ENCODE results near the gene PICK1. TPM values are rescaled to one million over a fixed set of nuclear protein-coding genes. Genes with fewer than 3 reads are reported as not detected.

The PICK1 gene
- total RNA-seq, 2 experiments from 2014 or later = 13.9 to 14.9 TPM

- ATAC-seq (no peak), DNase-seq (no peak)
- H3K36me3 Mint-ChIP-seq (ENCODE audit: low read depth) = no peaks in the 10 kb centered on the region
- no peaks in the 10 kb centered on the region for H3K9me3 Mint-ChIP-seq
- no peaks in the 10 kb centered on the region for H3K27me3 Mint-ChIP-seq
- TF ChIP-seq CTCF (IDR thresholded peaks at IDR 0.05) = no peak
- no peaks in the 10 kb centered on the region for H3K4me1 Mint-ChIP-seq (ENCODE audit: low read depth)
- POLR2A ChIA-PET = no interaction called here
- intact Hi-C loops (cut with micrococcal nuclease) = no loop called here
- H3K27ac Mint-ChIP-seq = no peak overlapping the region
- H3K4me3 Mint-ChIP-seq = no peak overlapping the region
- CTCF ChIA-PET = no interaction called here
Measured at GRCh38 chr22:38032681-38033521, 24.3 kb upstream of the PICK1 start.

GRCh38 chr22:38033522-38034277, 23.5 kb upstream of the PICK1 start:
- ChIA-PET CTCF (interaction anchor here (1.4 kb wide), 1 partner anchor 19 kb away, joined by 5 read pairs; no protein-coding TSS in a partner anchor), POLR2A (no interaction called here)
- no peaks in the 10 kb centered on the region for H3K27me3 Mint-ChIP-seq
- H3K4me3 Mint-ChIP-seq = no peak overlapping the region
- no peak for TF ChIP-seq CTCF (IDR thresholded peaks at IDR 0.05)
- DNase-seq = no peak
- no peak for ATAC-seq
- no peaks in the 10 kb centered on the region for H3K4me1 Mint-ChIP-seq (ENCODE audit: low read depth)
- intact Hi-C loops (cut with micrococcal nuclease) = no loop called here
- no peaks in the 10 kb centered on the region for H3K9me3 Mint-ChIP-seq
- H3K27ac Mint-ChIP-seq = no peak overlapping the region
- H3K36me3 Mint-ChIP-seq (ENCODE audit: low read depth) = no peaks in the 10 kb centered on the region

- Mint-ChIP-seq H3K36me3 (ENCODE audit: low read depth) (no peaks in the 10 kb centered on the region), H3K27ac (no peak overlapping the region), H3K9me3 (no peaks in the 10 kb centered on the region), H3K4me3 (no peak overlapping the region), H3K27me3 (no peaks in the 10 kb centered on the region), H3K4me1 (ENCODE audit: low read depth) (no peaks in the 10 kb centered on the region)
- DNase-seq (no peak), ATAC-seq (no peak)
- ChIA-PET POLR2A (no interaction called here), CTCF (interaction anchor here (1.4 kb wide), 1 partner anchor 18 kb away, joined by 5 read pairs; no protein-coding TSS in a partner anchor)
- intact Hi-C loops (cut with micrococcal nuclease) = no loop called here
- TF ChIP-seq CTCF (IDR thresholded peaks at IDR 0.05) = no peak
Measured at GRCh38 chr22:38034278-38034882, 22.8 kb upstream of the PICK1 start.

GRCh38 chr22:38034884-38035529, 22.2 kb upstream of the PICK1 start:
- Mint-ChIP-seq H3K9me3 (no peaks in the 10 kb centered on the region), H3K27me3 (no peaks in the 10 kb centered on the region), H3K36me3 (ENCODE audit: low read depth) (no peaks in the 10 kb centered on the region), H3K4me1 (ENCODE audit: low read depth) (no peaks in the 10 kb centered on the region), H3K27ac (no peak overlapping the region), H3K4me3 (no peak overlapping the region)
- POLR2A ChIA-PET = no interaction called here
- intact Hi-C loops (cut with micrococcal nuclease) = no loop called here
- DNase-seq = no peak
- no peak for ATAC-seq
- CTCF ChIA-PET = interaction anchor here (1.4 kb wide), 1 partner anchor 17 kb away, joined by 5 read pairs; no protein-coding TSS in a partner anchor
- no peak for TF ChIP-seq CTCF (IDR thresholded peaks at IDR 0.05)
